HepG2 (cell line): Measurements from ENCODE around the gene ZNF507. TPM values are rescaled to one million over a fixed set of nuclear protein-coding genes. Genes with fewer than 3 reads are reported as not detected.
A peak's percentile ranks its signal among the peaks of the same experiment; 100 is the strongest.

ENCODE experiments used
- ATAC-seq: fragments of 200-7000 bp; cut with Tn5 transposase; 3 replicates; pipeline ENCODE4 v1.9.1; 2020; ENCODE audit warnings: mild to moderate bottlenecking, moderate library complexity
- BruUV-seq: library from RNA; stranded (reverse); fragments of 400-500 nt; replicated peaks from 2 replicates; lab custom pipeline; 2021; lab: Mats Ljungman, UMichigan
- CTCF ChIA-PET: fragments of 300-600 bp; formaldehyde crosslinking; extraction: SDS; loops from one replicate; lab custom pipeline; 2021; ENCODE audit warnings: low total read pairs, inconsistent platforms, low intra/inter-chr PET ratio; lab: Yijun Ruan, JAX
- POLR2A ChIA-PET: fragments of 350-600 bp; sonication (Branson Sonifier 250); formaldehyde crosslinking; loops from one replicate; lab custom pipeline; 2020; ENCODE audit warnings: antibody characterized with exemption, inconsistent platforms; lab: Yijun Ruan, JAX
- DNase-seq: peaks from one replicate; pipeline ENCODE4 v3.0.0-alpha.2; 2015; ENCODE audit warnings: low spot score
- FAIRE-seq: peaks from 3 replicates; lab custom pipeline; 2011; peaks lifted over from hg19 to GRCh38; lab: Jason Lieb, UNC
- H2AFZ ChIP-seq: one replicate; pipeline ENCODE4 v1.6.1; 2011; ENCODE audit warnings: low read length, inconsistent platforms
- H3K27ac ChIP-seq: fragments of 300-600 bp; 3 replicates; pipeline ENCODE4 v1.8.0; 2011; ENCODE audit warnings: mixed run types, mild to moderate bottlenecking, mixed read lengths, low read length, inconsistent platforms; ENCODE audit not compliant: insufficient read depth; ENCODE audit errors: extremely low read length
- H3K27me3 ChIP-seq, 2 experiments: fragments of 200-600 bp in 1 of 2; 2 replicates in 1 of 2; 3 replicates in 1 of 2; pipeline versions ENCODE4 v1.6.0 to v1.8.0; 2011; ENCODE audit warnings: low read length in 2 of 2, mild to moderate bottlenecking in 2 of 2, moderate library complexity in 2 of 2, inconsistent platforms in 1 of 2; ENCODE audit not compliant: insufficient read depth in 2 of 2, control insufficient read depth in 1 of 2
- H3K36me3 ChIP-seq, 2 experiments: fragments of 200-600 bp in 1 of 2; replicated peaks in 1 of 2; 2 replicates in 1 of 2; 3 replicates in 1 of 2; pipeline versions ENCODE4 v1.5.1 to v1.8.0; 2011; ENCODE audit warnings: low read length in 2 of 2, inconsistent platforms in 1 of 2; ENCODE audit not compliant: insufficient read depth in 2 of 2, control insufficient read depth in 1 of 2
- H3K4me1 ChIP-seq: 2 replicates; pipeline ENCODE4 v1.5.1; 2012; ENCODE audit warnings: low read length, inconsistent platforms; ENCODE audit not compliant: insufficient read depth
- H3K4me2 ChIP-seq: 2 replicates; pipeline ENCODE4 v1.6.0; 2011; ENCODE audit warnings: low read depth, low read length, inconsistent platforms
- H3K4me3 ChIP-seq, 3 experiments: fragments of 200-600 bp in 1 of 3; sonication (generic), shearing (Covaris generic) in 1 of 3; replicated peaks in 1 of 3; 2 replicates each; pipeline ENCODE4 v1.5.1; 2011 to 2016; ENCODE audit warnings: low read length in 3 of 3, inconsistent platforms in 2 of 3, low read depth in 2 of 3, mild to moderate bottlenecking in 2 of 3, control low read depth in 1 of 3, mixed read lengths in 1 of 3; ENCODE audit not compliant: insufficient read depth in 1 of 3
- H3K79me2 ChIP-seq: one replicate; pipeline ENCODE4 v1.6.1; 2011; ENCODE audit warnings: low read length, inconsistent platforms; ENCODE audit not compliant: insufficient read depth
- H3K9ac ChIP-seq: 2 replicates; pipeline ENCODE4 v1.6.0; 2011; ENCODE audit warnings: mild to moderate bottlenecking, low read depth, low read length, inconsistent platforms; ENCODE audit not compliant: insufficient read depth
- H3K9me3 ChIP-seq: 2 replicates; pipeline ENCODE4 v1.5.1; 2012; ENCODE audit warnings: mild to moderate bottlenecking, low read length
- H4K20me1 ChIP-seq: 2 replicates; pipeline ENCODE4 v1.6.0; 2011; ENCODE audit warnings: inconsistent platforms, mild to moderate bottlenecking, low read length, moderate library complexity; ENCODE audit not compliant: insufficient read depth
- ETV6 ChIP-seq: sonication (generic); formaldehyde crosslinking; conservative IDR thresholded peaks from 2 replicates; pipeline ENCODE4 v1.4.0; 2020; ENCODE audit warnings: missing genetic modification reagents
- FOSL2 ChIP-seq: sonication (generic); formaldehyde crosslinking; IDR thresholded peaks from 2 replicates; pipeline ENCODE4 v1.4.0; 2020; ENCODE audit warnings: missing genetic modification reagents
- NR2F6 ChIP-seq, 2 experiments: IDR thresholded peaks; 2 replicates each; pipeline ENCODE4 v1.6.1; 2016; ENCODE audit warnings: antibody characterized with exemption in 1 of 2, mild to moderate bottlenecking in 1 of 2
- RBAK ChIP-seq: sonication (generic); formaldehyde crosslinking; IDR thresholded peaks from 2 replicates; pipeline ENCODE4 v1.5.1; 2020; ENCODE audit warnings: mild to moderate bottlenecking, missing genetic modification reagents
- SIX1 ChIP-seq: sonication (generic); formaldehyde crosslinking; IDR thresholded peaks from 2 replicates; pipeline ENCODE4 v1.4.0; 2020; ENCODE audit warnings: missing genetic modification reagents, borderline replicate concordance
- TEAD3 ChIP-seq: optimal IDR thresholded peaks from 2 replicates; pipeline ENCODE3; 2016; ENCODE audit warnings: borderline replicate concordance
- ZKSCAN8 ChIP-seq: IDR thresholded peaks from 2 replicates; pipeline ENCODE4 v1.6.1; 2016; ENCODE audit warnings: borderline replicate concordance, missing genetic modification reagents, missing compliant biosample characterization
- ZNF12 ChIP-seq: sonication (generic); formaldehyde crosslinking; IDR thresholded peaks from 2 replicates; pipeline ENCODE4 v1.5.0; 2020; ENCODE audit warnings: missing genetic modification reagents
- ZNF264 ChIP-seq: sonication (generic); formaldehyde crosslinking; IDR thresholded peaks from 2 replicates; pipeline ENCODE4 v1.4.0; 2020; ENCODE audit warnings: missing genetic modification reagents
- ZNF546 ChIP-seq: sonication (generic); formaldehyde crosslinking; conservative IDR thresholded peaks from 2 replicates; pipeline ENCODE4 v1.8.1; 2023; ENCODE audit warnings: mild to moderate bottlenecking, missing genetic modification reagents
- ZNF564 ChIP-seq: sonication (generic); formaldehyde crosslinking; IDR thresholded peaks from 2 replicates; pipeline ENCODE4 v1.8.1; 2023; ENCODE audit warnings: mild to moderate bottlenecking, missing genetic modification reagents
- ZNF709 ChIP-seq: sonication (generic); formaldehyde crosslinking; IDR thresholded peaks from 2 replicates; pipeline ENCODE4 v1.5.0; 2020; ENCODE audit warnings: mild to moderate bottlenecking, missing genetic modification reagents
- ZNF777 ChIP-seq: sonication (generic); formaldehyde crosslinking; IDR thresholded peaks from 2 replicates; pipeline ENCODE4 v1.4.0; 2020; ENCODE audit warnings: missing genetic modification reagents
- WGBS: methylation state at CpG from one replicate; pipeline ENCODE4 v1.1.6; 2017; ENCODE audit warnings: low lambda C conversion rate; 5-methylcytosine and 5-hydroxymethylcytosine counted together
- in situ Hi-C: cut with HindIII; loops from 2 replicates; pipeline ENCODE4 v1.10.0; 2017; ENCODE audit warnings: low pct_unique_long_range_greater_than_20kb; ENCODE audit not compliant: extremely low pct_ligation_motif_present
- intact Hi-C: fragments of 100-400 bp; cut with micrococcal nuclease; formaldehyde crosslinking; loops from one replicate; pipeline ENCODE4 v1.10.0; 2022; ENCODE audit not compliant: unreplicated experiment
- polyA plus RNA-seq, 8 experiments: library from polyadenylated mRNA; depleted of rRNA in 3 of 8; stranded (reverse) in 7 of 8; unstranded in 1 of 8; fragments of >200 nt; fragmentation: Illumina TruSeq in 4 of 8; extraction: Trizol in 4 of 8; gene quantifications; 2 replicates each; pipeline versions ENCODE4 v1.2.1 to v1.2.3, GENCODE V29; 2011 to 2016; ENCODE audit warnings: low read depth in 4 of 8, missing spikeins in 1 of 8, mixed read lengths in 1 of 8; ENCODE audit not compliant: insufficient read depth in 1 of 8
- total RNA-seq, 5 experiments: library from RNA; depleted of rRNA; stranded (reverse); fragments of >200 nt; fragmentation: Illumina TruSeq; extraction: Trizol; gene quantifications; 2 replicates each; pipeline ENCODE4 v1.2.3, GENCODE V29; 2016; ENCODE audit warnings: low read depth in 1 of 5
- TF ChIP-seq, protein P1 (sequence below): sonication (generic); formaldehyde crosslinking; IDR thresholded peaks from 2 replicates; pipeline ENCODE4 v1.9.0; 2021; ENCODE audit warnings: missing genetic modification reagents, mild to moderate bottlenecking, borderline replicate concordance
- TF ChIP-seq, protein P2 (sequence below): sonication (generic); formaldehyde crosslinking; IDR thresholded peaks from 2 replicates; pipeline ENCODE4 v1.4.0; 2020; ENCODE audit warnings: missing genetic modification reagents

The ZNF507 gene
- total and polyA plus RNA-seq, 2 of the 13 experiments (the other 11 are each of a cell fraction or from before 2014, with no cell fraction given), result 7.3 to 10.9 TPM

DNA sequence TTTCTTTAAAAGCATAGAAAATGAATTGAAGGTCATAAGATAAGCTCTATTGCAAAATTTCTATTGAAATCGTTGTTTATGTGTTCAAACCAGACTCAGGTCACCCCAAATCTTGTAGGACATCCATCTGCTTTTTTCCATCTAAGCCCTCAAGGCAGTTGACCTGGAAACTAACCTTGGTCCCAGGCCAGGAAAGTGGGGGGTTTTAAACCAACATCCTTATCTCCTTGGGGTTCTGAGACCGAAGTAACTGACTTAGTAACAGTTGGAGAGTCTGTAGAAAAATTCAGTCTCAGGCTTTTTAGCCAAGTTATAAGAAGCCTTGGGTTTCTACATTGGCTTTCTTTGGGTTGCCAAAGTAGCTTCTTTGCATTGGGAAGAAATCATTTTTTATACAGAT is 23.4 kb downstream of the ZNF507 start:
- no peak overlapping the region for H2AFZ ChIP-seq
- peaks cover 6 to 48% of the 10 kb centered on the region in 2 experiments for H3K36me3 ChIP-seq
- FAIRE-seq, result no peak
- intact Hi-C loops, result no loop called here
- no peaks in the 10 kb centered on the region; the same call in 1 of the 2 replicates for H4K20me1 ChIP-seq
- no peaks in the 10 kb centered on the region for H3K27me3 ChIP-seq
- CTCF ChIA-PET, result no interaction called here
- no peaks in the 10 kb centered on the region; the same call in 1 of the 2 replicates for H3K9me3 ChIP-seq
- H3K4me1 ChIP-seq, result peaks cover 49% of the 10 kb centered on the region
- no peak overlapping the region for H3K9ac ChIP-seq
- H3K4me2 ChIP-seq, result no peak overlapping the region
- no peak for ATAC-seq
- 77% methylated on average over 2 of the region's 2 CpGs for WGBS
- H3K27ac ChIP-seq, result no peak overlapping the region
- no peak overlapping the region for H3K4me3 ChIP-seq
- no peak for DNase-seq
- in situ Hi-C loops, result no loop called here
- peaks cover 71% of the 10 kb centered on the region for H3K79me2 ChIP-seq
- no TSS peak for BruUV-seq
- TF ChIP-seq ZNF264 (no peak), ZNF546 (CRISPR knock-in tag) (no peak)
- POLR2A ChIA-PET, result no interaction called here

DNA sequence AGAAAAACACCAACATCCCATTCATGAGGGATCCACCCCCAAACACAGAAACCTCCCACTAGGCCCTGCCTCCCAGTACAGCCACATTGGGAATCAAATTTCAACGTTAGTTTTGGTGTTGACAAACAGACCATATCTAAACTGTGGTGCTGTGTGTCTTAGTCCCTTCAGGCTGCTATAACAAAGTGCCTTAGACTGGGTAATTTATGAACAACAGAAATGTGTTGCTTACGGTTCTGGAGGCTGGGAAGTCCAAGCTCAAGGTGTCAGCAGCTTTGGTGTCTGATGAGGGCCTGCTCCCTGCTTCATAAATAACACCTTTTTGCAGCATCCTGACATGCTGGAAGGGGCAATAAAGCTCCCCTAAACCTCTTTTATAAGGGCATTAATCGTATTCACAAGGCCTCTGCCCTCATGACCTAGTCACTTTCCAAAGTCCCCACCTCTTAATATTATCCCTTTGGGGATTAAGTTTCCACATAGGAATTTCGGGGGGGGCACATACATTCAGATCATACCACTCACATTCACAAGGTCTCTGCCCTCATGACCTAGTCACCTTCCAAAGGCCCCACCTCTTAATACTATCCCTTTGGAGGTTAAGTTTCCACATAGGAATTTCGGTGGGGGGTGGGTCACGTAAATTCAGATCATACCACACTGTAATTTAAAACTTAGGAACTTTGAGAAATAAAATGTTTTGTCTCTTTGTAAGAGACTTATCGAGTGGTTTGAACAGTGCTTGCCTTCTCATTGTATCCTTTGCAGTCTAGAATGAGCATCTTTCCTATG is 27.5 kb downstream of the ZNF507 start:
- peaks cover 40% of the 10 kb centered on the region for H3K79me2 ChIP-seq
- H3K4me3 ChIP-seq, result peak overlapping the region; percentile 9 to 50 (median 32); a peak in 4 of 6 replicates
- peak overlapping the region; percentile 91 for H3K4me2 ChIP-seq
- intact Hi-C loops (loop anchor here (1.0 to 5.0 kb wide), 3 partner anchors 10 to 37 kb away; partner anchors contain the start of gene DPY19L3), in situ Hi-C loops (no loop called here)
- BruUV-seq, result no TSS peak
- ATAC-seq, result peak; percentile 54
- peaks cover 61% of the 10 kb centered on the region for H3K4me1 ChIP-seq
- no peaks in the 10 kb centered on the region; the same call in 1 of the 2 replicates for H3K9me3 ChIP-seq
- H3K27ac ChIP-seq, result peak overlapping the region; percentile 98
- ChIA-PET POLR2A (interaction anchor here (1.1 to 3.3 kb wide), 6 partner anchors 9 to 208 kb away, joined by 3 to 31 read pairs (median 21); partner anchors contain the start of genes DPY19L3 and ZNF507), CTCF (interaction anchor here (1.7 kb wide), 1 partner anchor 32 kb away, joined by 3 read pairs; no protein-coding TSS in a partner anchor)
- peak; percentile 90 for DNase-seq
- peak; percentile 12 for FAIRE-seq
- H2AFZ ChIP-seq, result no peak overlapping the region
- H3K9ac ChIP-seq, result peak overlapping the region; percentile 83
- H3K27me3 ChIP-seq, result no peaks in the 10 kb centered on the region
- 28% methylated on average over 7 of the region's 7 CpGs for WGBS
- H3K36me3 ChIP-seq, result peaks cover 7 to 26% of the 10 kb centered on the region in 2 experiments
- H4K20me1 ChIP-seq, result no peaks in the 10 kb centered on the region; the same call in 1 of the 2 replicates
- TF ChIP-seq ZNF564 (CRISPR knock-in tag), result peak; percentile 100
- TF ChIP-seq, protein P1, sequence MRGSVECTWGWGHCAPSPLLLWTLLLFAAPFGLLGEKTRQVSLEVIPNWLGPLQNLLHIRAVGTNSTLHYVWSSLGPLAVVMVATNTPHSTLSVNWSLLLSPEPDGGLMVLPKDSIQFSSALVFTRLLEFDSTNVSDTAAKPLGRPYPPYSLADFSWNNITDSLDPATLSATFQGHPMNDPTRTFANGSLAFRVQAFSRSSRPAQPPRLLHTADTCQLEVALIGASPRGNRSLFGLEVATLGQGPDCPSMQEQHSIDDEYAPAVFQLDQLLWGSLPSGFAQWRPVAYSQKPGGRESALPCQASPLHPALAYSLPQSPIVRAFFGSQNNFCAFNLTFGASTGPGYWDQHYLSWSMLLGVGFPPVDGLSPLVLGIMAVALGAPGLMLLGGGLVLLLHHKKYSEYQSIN (CRISPR knock-in tag), result no peak
- TF ChIP-seq ZNF12 (CRISPR knock-in tag), result peak; percentile 98
- TF ChIP-seq RBAK, result no peak
- TF ChIP-seq NR2F6 (IDR thresholded peaks at IDR 0.05), result peak; percentile 74
- TF ChIP-seq NR2F6 (CRISPR knock-in tag; IDR thresholded peaks at IDR 0.05), result peak; percentile 78
- TF ChIP-seq ZNF709 (CRISPR knock-in tag), result 0 out of 2 replicates have a peak, but pooled peaks have one; percentile 19
- peak; percentile 70; the same call in 1 of the 2 replicates for TF ChIP-seq SIX1
- TF ChIP-seq ZNF777, result no peak
- no peak for TF ChIP-seq ETV6 (CRISPR knock-in tag)
- TF ChIP-seq FOSL2 (CRISPR knock-in tag), result peak; percentile 39; the same call in 1 of the 2 replicates
- TF ChIP-seq, protein P2, sequence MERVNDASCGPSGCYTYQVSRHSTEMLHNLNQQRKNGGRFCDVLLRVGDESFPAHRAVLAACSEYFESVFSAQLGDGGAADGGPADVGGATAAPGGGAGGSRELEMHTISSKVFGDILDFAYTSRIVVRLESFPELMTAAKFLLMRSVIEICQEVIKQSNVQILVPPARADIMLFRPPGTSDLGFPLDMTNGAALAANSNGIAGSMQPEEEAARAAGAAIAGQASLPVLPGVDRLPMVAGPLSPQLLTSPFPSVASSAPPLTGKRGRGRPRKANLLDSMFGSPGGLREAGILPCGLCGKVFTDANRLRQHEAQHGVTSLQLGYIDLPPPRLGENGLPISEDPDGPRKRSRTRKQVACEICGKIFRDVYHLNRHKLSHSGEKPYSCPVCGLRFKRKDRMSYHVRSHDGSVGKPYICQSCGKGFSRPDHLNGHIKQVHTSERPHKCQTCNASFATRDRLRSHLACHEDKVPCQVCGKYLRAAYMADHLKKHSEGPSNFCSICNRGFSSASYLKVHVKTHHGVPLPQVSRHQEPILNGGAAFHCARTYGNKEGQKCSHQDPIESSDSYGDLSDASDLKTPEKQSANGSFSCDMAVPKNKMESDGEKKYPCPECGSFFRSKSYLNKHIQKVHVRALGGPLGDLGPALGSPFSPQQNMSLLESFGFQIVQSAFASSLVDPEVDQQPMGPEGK (CRISPR knock-in tag), result peak; percentile 76
- peak; percentile 77 for TF ChIP-seq TEAD3 (CRISPR knock-in tag)
- no peak for TF ChIP-seq ZKSCAN8 (CRISPR knock-in tag)
